CD4-positive, alpha-beta T cell treated with Interferon alpha-2 for 1 hour (primary cell): ENCODE results near the gene KCNK18.

Experiments used
- DNase-seq, 2 donors: peaks; one replicate each; pipeline ENCODE4 v3.0.0-alpha.2; 2020 to 2022

The KCNK18 gene

GRCh38 chr10:117254774-117255735 is 57.8 kb downstream of the KCNK18 start:
- DNase-seq: no peak

GRCh38 chr10:117255835-117256460 is 58.7 kb downstream of the KCNK18 start:
- DNase-seq: no peak

GRCh38 chr10:117256910-117257309 is 59.6 kb downstream of the KCNK18 start:
- DNase-seq: no peak

GRCh38 chr10:117257721-117258120 is 60.4 kb downstream of the KCNK18 start:
- DNase-seq: no peak

GRCh38 chr10:117259279-117259678 is 62.0 kb downstream of the KCNK18 start:
- no peak for DNase-seq
